HepG2 (cell line): ENCODE data around the gene DHX16. TPM values are rescaled to one million over a fixed set of nuclear protein-coding genes. Genes with fewer than 3 reads are reported as not detected.

ENCODE experiments used
- BHLHE40 ChIP-seq: IDR thresholded peaks from 2 replicates; pipeline ENCODE4 v1.6.1; 2011; ENCODE audit warnings: low read length, improper control_type of control experiment
- BRD4 ChIP-seq: sonication (generic); formaldehyde crosslinking; IDR thresholded peaks from 2 replicates; pipeline ENCODE4 v1.4.0; 2020; ENCODE audit warnings: missing genetic modification reagents
- FOXO4 ChIP-seq: sonication (generic); formaldehyde crosslinking; conservative IDR thresholded peaks from 2 replicates; pipeline ENCODE4 v1.8.1; 2023; ENCODE audit warnings: missing genetic modification reagents
- GTF2F1 ChIP-seq: fragments of 150-350 bp; IDR thresholded peaks from 2 replicates; pipeline ENCODE4 v1.6.1; 2014; ENCODE audit warnings: low read length
- HOXA5 ChIP-seq: sonication (generic); formaldehyde crosslinking; IDR thresholded peaks from 2 replicates; pipeline ENCODE4 v1.4.0; 2020; ENCODE audit warnings: missing genetic modification reagents
- JARID2 ChIP-seq: sonication (generic); formaldehyde crosslinking; IDR thresholded peaks from 2 replicates; pipeline ENCODE4 v1.8.1; 2023; ENCODE audit warnings: missing genetic modification reagents, inconsistent platforms; ENCODE audit not compliant: insufficient replicate concordance
- JUNB ChIP-seq: sonication (generic); formaldehyde crosslinking; IDR thresholded peaks from 2 replicates; pipeline ENCODE4 v1.8.0; 2022; ENCODE audit warnings: missing genetic modification reagents, mild to moderate bottlenecking, borderline replicate concordance
- KDM2A ChIP-seq: sonication (generic); formaldehyde crosslinking; IDR thresholded peaks from 2 replicates; pipeline ENCODE4 v1.4.0; 2020; ENCODE audit warnings: low read depth, missing genetic modification reagents, borderline replicate concordance
- MTERF4 ChIP-seq: sonication (generic); formaldehyde crosslinking; IDR thresholded peaks from 2 replicates; pipeline ENCODE4 v1.8.0; 2023; ENCODE audit warnings: mild to moderate bottlenecking, missing genetic modification reagents
- SUZ12 ChIP-seq: fragments of 150-350 bp; IDR thresholded peaks from 2 replicates; pipeline ENCODE4 v1.6.1; 2014; ENCODE audit warnings: low read depth, low read length
- ZBTB2 ChIP-seq: sonication (generic); formaldehyde crosslinking; IDR thresholded peaks from 2 replicates; pipeline ENCODE4 v1.8.0; 2022; ENCODE audit warnings: low read depth, missing genetic modification reagents
- ZBTB20 ChIP-seq: sonication (generic); formaldehyde crosslinking; IDR thresholded peaks from 2 replicates; pipeline ENCODE4 v1.8.1; 2023; ENCODE audit warnings: missing genetic modification reagents, low read depth, mild to moderate bottlenecking, borderline replicate concordance
- ZBTB37 ChIP-seq: sonication (generic); formaldehyde crosslinking; IDR thresholded peaks from 2 replicates; pipeline ENCODE4 v1.4.0; 2020; ENCODE audit warnings: mild to moderate bottlenecking, missing genetic modification reagents
- ZNF121 ChIP-seq: sonication (generic); formaldehyde crosslinking; IDR thresholded peaks from 2 replicates; pipeline ENCODE4 v1.5.0; 2020; ENCODE audit warnings: mild to moderate bottlenecking, missing genetic modification reagents
- ZNF282 ChIP-seq: fragments of 450-650 bp; IDR thresholded peaks from 2 replicates; pipeline ENCODE4 v1.6.1; 2018; ENCODE audit not compliant: partially characterized antibody
- ZNF503 ChIP-seq: sonication (generic); formaldehyde crosslinking; IDR thresholded peaks from 2 replicates; pipeline ENCODE4 v1.4.0; 2020; ENCODE audit warnings: missing genetic modification reagents
- ZNF513 ChIP-seq: sonication (generic); formaldehyde crosslinking; conservative IDR thresholded peaks from 2 replicates; pipeline ENCODE4 v1.5.0; 2020; ENCODE audit warnings: missing genetic modification reagents
- ZNF777 ChIP-seq: sonication (generic); formaldehyde crosslinking; IDR thresholded peaks from 2 replicates; pipeline ENCODE4 v1.4.0; 2020; ENCODE audit warnings: missing genetic modification reagents
- ZNF816 ChIP-seq: sonication (generic); formaldehyde crosslinking; IDR thresholded peaks from 2 replicates; pipeline ENCODE4 v1.8.0; 2022; ENCODE audit warnings: missing genetic modification reagents, mild to moderate bottlenecking, borderline replicate concordance
- ZNF879 ChIP-seq: sonication (generic); formaldehyde crosslinking; IDR thresholded peaks from 2 replicates; pipeline ENCODE4 v1.8.1; 2023; ENCODE audit warnings: missing genetic modification reagents
- polyA plus RNA-seq, 8 experiments: library from polyadenylated mRNA; depleted of rRNA in 3 of 8; stranded (reverse) in 7 of 8; unstranded in 1 of 8; fragments of >200 nt; fragmentation: Illumina TruSeq in 4 of 8; extraction: Trizol in 4 of 8; gene quantifications; 2 replicates each; pipeline versions ENCODE4 v1.2.1 to v1.2.3, GENCODE V29; 2011 to 2016; ENCODE audit warnings: low read depth in 4 of 8, missing spikeins in 1 of 8, mixed read lengths in 1 of 8; ENCODE audit not compliant: insufficient read depth in 1 of 8
- total RNA-seq, 5 experiments: library from RNA; depleted of rRNA; stranded (reverse); fragments of >200 nt; fragmentation: Illumina TruSeq; extraction: Trizol; gene quantifications; 2 replicates each; pipeline ENCODE4 v1.2.3, GENCODE V29; 2016; ENCODE audit warnings: low read depth in 1 of 5

The DHX16 gene
- total and polyA plus RNA-seq, 2 of the 13 experiments (the other 11 are each of a cell fraction or from before 2014, with no cell fraction given), result 57.0 to 58.5 TPM

GRCh38 chr6:30614044-30614842 lies 58.6 kb downstream of the DHX16 start (continued):
- TF ChIP-seq FOXO4 (CRISPR knock-in tag), result peak; percentile 86; the same call in 1 of the 2 replicates
- TF ChIP-seq ZNF879 (CRISPR knock-in tag), result no peak
- TF ChIP-seq ZBTB20 (CRISPR knock-in tag), result no peak; the same call in 1 of the 2 replicates
- no peak for TF ChIP-seq ZNF777
- TF ChIP-seq MTERF4, result no peak
- TF ChIP-seq ZBTB37 (CRISPR knock-in tag), result no peak
- TF ChIP-seq JARID2 (CRISPR knock-in tag), result no peak
- TF ChIP-seq JUNB, result no peak
- no peak for TF ChIP-seq BRD4 (CRISPR knock-in tag)
- TF ChIP-seq SUZ12, result no peak
- no peak for TF ChIP-seq BHLHE40
- TF ChIP-seq GTF2F1, result no peak
- peak; percentile 7; the same call in 1 of the 2 replicates for TF ChIP-seq ZNF816 (CRISPR knock-in tag)
- TF ChIP-seq ZNF121, result no peak
- no peak for TF ChIP-seq KDM2A (CRISPR knock-in tag)
- TF ChIP-seq HOXA5 (CRISPR knock-in tag), result no peak
- TF ChIP-seq ZNF282, result no peak
- no peak for TF ChIP-seq ZBTB2
- no peak for TF ChIP-seq ZNF513
- TF ChIP-seq ZNF503 (CRISPR knock-in tag), result no peak
